ENCODE data around the gene C10orf71.

The C10orf71 gene, protein sequence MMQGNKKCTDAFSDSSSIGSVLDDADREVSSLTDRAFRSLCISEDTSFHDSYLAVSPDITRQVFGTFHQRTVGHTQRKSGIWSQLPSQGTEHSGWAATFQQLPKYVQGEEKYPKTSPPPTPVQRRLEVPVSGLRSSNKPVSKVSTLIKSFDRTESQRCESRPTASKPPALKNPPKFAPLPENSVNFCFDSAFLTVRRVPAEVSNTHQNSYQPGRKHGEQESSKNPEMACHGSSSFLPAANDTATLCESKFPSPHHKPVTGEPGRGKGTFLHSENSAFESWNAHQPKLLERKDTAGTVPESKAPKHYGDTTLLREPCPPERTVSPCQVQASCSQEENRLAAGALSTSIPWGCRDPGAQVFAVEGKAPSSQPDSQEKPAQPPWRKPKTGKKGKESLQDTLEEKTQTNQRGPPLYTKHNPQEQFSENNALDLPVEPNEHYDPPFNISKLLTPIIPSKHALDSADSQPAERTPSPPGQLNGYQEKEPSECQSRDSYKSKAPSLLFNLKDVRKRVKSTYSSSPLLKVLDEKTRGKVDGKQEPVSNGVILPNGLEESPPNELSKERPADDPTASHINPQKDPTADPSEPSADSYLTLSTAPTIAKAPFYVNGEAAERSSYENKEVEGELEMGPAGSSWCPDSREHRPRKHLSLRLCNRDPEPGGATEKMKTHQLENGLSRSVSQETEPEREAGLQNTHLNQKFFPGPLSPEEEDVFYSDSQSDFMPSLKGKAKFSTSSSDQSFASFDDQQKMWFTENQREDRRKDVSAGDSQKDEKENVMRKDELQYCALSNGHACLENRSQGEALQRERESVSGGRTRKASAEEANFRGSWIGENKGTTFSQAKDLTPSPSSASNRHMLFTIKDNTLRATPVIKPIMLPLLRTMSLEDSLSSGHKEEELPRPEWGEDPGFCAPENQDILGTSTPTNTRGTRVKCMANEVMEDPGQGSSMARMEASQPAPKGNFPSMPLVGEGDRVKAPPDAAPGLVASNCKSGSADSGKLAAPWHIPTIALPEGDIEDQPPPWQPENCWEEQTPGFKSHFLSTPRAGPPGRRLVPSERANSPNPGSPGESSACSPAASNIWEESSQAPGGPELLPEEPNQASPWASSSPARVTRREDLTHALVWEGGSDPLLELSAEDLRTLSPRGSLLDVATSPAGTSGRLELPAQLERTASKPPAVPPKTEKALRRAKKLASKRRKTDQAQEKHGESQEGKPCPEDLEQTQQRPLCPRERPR (N-terminal part only)

DNA sequence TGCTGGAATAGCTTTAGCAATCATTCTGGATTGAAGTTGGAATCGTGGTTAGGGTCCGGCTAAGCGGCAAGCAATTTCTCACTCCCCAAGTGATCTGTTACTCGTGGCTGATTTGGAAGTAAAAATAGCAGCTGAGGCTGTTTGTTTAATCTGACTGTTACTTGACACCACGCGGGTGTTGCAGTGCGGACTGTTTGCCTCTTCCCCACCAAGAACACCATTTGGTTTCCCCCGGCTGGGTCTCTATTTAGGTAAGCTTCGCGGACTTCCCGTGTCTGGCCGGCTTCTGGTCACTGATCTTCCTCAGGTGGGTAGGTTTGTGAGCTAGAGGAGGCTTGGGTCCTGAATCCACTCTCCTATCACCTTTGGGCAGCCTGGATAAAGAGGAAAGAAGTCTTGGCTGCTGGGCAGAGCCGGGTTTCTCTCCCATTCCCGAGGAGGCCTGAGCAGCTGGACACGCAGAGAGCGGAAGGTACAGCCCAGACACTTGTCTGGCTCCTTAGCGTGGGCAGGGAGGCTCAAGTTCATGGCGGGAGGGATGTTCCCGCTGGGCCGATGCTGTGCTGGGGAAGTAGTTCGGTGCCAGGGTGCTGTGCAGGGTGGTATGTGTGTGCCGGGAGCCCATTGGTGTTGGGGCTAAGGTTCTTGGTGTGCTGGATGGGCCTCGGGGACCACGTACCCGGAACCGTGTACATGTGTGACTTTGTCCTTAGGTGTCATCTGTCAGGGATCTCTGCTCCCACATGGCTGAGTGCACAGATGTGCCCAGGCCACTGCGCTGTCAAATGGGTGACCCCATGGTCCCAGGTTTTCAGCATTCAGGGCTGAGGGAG, at the start of gene C10orf71:
C10orf71 (plus strand) TSS at position 188 of the 833 bp plus-strand sequence. CDS start 23,376 bp downstream, outside the sequence.
- DNase-seq, result no peak

DNA sequence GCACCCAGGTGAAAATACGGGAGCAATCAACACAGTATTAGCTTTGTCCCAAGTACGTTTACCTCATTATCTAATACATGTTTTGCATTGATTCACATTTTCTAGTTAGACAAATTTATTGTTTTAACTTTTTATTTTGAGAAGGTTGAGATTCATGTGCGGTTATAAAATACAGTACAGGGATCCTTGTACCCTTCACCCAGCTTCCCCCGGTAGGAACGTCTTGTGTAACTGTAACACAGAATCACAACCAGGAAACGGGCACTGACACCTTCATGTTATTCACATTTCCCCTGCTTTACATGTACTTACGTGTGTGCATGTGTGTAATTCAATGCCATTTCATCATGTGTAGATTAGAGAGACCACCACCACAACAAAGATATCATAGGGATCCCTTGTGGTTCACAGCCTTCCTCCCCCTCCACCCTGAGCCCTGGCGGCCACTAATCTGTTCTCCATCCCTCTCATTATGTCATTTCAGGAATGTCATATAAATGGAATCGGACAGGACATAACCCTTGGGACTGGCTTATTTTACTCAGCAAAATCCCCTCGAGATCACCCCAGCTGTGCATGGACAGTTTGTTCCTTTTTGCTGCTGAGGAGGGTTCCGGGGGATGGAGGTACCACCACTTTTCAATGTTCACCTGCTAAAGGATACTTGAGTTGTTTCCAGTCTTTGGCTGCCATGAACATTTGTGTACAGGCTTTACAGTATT, 46.5 kb upstream of the C10orf71 start:
- DNase-seq, result no peak

DNA sequence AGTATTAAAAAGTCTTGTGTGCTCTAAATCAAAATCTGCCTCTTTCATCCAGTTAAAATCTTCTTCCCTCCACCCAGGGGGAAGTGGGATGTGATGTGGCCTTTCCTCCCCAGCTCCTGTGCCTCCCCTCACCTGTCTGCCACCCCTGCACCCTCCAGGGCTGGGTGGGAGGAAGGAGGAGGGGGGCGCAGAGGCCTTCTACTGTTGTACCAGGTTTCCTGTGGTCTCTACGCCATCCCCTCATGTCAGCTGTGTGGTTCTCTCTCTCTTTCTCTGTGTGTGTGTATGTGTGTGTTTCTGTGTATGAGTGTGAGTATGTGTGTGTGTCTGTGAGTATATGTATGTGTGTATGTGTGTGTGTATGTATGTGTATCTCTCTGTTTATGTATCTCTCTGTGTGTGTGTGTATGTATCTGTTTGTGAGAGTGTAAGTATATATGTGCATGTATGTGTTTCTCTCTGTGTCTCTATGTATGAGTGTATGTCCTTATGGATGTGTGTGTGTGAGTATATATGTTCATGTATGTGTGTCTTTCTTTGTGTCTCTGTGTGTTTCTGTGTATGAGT, 45.5 kb upstream of the C10orf71 start:
- DNase-seq, result no peak

DNA sequence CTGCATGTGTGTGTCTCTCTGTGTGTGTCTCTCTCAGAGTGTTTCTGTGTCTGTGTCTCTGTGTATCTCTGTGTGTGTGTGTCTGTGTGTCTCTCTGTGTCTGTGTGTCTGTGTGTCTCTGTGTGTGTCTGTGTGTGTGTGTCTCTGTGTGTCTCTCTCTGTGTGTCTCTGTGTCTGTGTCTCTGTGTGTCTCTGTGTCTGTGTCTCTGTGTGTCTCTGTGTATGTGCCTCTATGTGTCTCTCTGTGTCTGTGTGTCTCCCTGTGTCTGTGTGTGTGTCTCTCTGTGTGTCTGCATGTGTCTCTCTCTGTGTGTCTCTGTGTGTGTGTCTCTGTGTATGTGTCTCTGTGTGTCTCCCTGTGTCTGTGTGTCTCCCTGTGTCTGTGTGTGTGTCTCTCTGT, 44.8 kb upstream of the C10orf71 start:
- no peak for DNase-seq

DNA sequence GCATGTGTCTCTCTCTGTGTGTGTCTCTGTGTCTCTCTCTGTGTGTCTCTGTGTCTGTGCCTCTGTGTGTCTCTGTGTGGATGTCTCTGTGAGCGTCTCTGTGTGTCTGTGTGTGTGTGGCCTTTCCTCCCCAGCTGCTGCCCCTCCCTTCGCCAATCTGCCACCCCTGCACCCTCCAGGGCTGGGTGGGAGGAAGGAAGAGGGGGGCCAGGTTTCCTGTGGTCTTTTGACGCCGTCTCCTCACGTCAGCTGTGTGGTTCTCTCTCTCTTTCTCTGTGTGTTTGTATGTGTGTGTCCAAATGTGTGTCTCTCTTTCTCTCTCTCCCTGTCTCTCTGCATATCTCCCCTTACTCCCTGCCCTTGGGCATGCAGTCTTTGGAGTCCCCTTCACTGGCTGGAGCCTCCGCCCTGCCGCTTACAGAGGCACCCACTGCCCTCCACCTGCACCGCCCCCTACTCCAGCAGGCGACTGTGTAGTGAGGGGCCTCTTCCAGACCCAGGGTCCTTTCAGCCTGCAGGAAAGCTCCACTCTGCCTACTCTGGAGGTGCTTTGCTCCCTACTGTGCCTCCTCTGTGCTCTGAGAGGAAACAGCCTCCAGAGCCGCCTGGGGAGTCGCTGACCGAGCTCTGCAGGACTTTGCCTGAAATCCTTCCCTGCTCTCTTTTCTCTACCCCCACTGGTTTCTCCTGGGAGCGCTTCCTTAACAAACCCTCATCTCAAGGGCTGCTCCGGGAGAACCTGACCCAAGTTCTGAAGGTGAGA, 44.2 kb upstream of the C10orf71 start:
- no peak for DNase-seq

DNA sequence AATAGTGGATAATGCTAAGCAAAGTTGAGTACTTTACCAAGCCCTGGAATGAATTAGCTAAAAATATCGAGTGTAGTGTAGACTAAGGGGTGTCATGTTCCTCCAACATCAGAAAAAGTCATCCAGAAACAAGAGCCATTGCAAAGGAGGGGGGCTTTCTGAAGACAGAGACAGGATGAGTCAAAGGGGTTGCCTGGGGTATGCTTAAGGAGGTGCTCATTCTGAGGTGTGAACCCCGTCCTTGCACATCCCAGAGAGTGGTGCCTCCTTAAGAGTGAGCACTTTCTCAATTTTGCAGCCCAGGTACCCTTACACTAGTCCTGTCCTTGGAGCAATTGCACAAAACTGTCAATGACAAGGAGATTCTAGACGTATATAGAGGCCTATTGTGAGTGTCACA, 43.1 kb upstream of the C10orf71 start:
- no peak for DNase-seq

DNA sequence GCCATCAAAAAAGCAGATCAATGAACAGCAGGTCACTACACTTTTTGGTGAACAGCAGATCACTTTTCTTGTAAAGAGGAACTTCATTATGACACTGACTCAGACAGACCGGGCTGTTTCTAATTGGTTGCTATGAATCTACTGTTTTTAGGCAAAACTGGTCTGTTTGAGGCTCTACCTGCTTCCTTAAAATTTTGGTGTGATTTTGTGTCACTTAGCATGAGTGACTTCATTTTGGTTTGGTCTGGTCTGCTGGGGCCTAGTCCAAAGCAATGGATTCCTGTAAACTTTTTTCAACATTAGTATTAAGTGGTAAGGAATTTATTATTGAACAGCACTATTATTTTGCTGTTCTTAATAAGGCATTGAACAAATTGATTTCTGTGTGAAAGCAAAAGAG, 41.8 kb upstream of the C10orf71 start:
- no peak for DNase-seq

DNA sequence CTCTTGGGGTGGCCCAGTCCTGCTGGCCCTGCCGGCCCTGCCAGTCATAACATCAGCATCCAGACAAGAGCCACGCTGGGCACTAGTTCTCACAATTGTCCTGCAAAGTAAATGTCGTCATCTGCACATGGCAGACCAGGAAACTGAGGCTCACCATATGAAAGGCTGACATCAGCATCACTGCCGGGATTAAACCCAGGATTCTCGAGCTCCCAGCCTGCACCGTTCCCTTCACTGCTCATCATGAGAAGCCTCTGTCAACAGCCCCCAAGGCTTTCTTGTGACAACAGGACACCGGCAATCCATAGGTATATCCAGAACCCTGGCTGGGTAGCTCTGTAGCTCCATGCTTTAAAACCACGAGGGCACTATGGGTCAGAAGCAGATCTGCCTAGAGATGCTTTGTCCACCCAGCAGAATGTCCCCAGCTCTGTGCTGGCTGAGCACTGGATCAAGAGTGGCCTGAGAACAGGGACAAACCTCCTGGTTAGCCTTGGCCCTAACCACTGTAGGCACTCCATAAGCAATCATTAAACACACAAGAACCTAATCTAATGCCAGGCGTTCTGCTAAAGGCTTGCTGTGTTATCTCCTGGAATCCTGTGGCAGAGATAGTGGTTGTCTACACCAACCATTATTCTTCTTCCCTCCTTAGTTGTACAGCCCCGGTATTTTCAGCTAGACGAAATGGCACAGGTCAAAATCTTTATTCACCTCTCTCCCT, 41.2 kb upstream of the C10orf71 start:
- DNase-seq, result no peak

DNA sequence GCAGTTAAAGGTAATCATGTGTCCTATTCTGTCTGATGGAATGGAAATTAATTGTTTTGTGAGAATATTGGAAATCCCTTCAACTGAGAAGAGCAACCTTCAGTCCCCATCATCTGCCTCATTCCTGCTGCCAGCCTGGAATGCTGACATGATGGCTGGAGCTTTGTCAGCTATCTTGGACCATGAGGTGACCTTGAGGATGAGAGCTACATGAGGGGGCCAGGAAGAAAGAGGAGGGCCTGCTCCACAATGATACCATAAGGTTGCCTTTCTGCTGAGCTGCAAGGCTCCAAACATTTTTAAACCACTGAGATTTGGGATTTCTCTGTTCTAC, 40.7 kb upstream of the C10orf71 start:
- DNase-seq, result no peak

DNA sequence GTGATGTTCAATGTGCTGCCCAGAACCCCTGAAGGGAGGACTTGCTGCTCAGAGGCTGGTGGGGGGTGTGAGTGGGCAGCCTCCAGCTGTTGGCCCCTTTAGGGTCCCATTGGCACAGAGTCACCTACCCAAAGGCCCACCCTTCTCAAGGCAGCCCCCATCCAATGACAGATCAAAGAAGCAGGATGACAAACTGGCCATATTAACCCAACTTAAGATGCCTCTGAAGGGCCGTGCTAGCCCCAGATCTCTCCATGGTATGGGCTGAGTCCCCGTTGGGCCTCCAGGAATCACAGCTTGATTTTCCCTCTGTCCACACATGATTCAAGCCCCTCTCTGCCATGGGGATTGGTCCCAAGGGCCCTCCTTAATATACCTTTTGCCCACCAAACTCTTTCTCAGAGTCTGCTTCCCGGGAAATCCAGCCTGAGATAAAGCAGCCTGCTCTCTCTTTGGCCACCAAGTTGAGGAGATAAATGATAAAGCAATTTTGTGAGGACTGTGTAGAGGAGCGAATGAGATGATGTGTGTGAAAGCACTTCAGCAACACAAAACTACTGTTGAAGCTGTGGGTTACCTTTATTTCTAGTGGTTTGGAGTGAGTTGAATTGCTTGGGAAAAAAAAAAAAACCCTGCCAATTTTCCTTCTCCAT, 38.2 kb upstream of the C10orf71 start:
- DNase-seq, result no peak

DNA sequence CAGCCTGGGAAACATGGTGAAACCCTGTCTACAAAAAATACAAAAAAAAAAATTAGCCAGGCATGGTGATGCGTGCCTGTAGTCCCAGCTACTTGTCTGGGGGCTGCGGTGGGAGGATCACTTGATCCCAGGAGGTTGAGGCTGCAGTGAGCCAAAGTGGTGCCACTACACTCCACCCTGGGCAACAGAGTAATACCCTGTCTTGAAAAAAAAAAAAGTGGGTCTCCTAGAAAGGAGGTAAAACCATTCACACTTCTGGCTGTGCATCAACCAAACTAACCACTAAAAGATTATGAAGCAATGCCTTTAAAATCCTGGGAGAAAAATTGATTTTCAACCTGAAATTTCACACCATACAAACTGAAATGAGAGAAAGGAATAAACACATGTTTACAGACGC, 35.4 kb upstream of the C10orf71 start:
- DNase-seq, result no peak

DNA sequence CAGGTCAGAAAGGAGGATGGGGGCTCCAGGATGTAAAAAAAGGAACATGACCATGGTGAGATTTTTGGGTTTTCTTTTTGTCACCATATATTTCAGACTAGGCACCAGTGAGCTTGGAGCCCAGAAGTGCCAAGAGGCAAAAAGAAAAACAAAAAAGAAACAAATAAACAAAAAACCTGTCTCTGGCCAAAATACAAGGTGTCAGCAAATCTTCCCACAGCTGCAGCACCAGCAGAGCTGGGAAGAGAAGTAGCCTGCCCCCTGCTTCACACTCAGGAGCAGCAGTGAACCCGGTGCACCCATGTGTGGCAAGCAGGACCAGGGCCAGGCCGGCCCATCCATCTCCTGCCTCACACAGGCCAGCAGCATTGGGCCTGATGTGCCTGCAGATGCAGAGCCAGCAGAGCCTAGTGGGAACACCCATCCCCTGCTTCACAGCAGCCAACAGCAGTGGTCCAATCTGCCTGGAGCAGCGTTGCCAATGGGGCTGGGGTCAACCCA, 34.7 kb upstream of the C10orf71 start:
- DNase-seq, result no peak

DNA sequence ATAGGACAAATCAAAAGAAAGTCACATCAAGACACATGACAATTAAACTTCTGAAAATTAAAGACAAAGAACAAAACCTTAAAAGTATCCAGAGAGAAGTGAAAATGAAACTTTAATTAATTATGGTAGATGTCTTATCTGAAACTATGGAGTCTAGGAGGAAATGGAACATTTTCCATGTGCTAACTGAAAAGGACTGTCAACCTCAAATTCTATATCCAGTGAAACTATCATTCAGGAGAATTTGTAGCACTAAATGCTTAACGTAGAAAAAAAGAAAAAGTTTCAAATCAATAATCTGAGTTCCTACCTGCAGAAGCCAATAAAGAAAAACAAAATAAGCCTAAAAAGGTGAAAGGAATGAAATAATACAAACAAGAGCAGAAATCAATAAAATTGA, 33.1 kb upstream of the C10orf71 start:
- DNase-seq, result no peak

DNA sequence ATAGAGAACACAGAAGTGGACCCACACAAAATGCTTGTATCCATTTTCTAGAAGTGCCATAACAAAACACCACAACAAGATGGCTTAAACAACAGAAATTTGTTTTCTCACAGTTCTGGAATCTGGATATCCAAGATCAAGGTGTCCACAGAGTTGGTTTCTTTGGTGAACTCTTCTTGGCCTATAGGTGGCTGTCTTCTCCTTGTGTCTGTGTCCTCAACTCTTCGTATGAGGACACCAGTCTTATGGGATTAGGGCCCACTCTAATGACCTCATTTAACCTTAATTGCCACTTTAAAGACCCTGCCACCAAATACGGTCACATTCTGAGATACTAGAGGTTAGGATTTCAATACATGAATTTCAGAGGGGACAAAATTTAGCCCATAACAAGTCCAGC, 30.8 kb upstream of the C10orf71 start:
- DNase-seq, result no peak

DNA sequence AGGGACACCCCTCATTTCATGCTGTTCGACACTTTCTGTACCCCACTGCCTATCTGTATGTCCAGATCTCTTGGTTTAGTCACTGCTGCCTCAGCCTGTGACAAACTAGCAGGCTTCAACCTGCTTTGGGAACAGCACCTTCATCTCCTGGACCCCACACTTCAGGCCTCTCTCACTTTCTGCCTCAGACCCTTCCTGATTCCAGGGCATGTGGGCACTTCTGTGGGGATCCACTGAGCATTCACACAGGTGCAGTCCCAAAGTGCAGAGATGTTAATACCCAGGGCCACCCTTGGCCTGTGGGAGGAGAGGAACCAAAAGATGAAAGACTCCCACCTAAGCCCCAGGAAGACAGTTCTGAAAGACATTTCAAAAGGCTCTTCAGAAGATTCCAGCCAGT, 29.4 kb upstream of the C10orf71 start:
- no peak for DNase-seq

DNA sequence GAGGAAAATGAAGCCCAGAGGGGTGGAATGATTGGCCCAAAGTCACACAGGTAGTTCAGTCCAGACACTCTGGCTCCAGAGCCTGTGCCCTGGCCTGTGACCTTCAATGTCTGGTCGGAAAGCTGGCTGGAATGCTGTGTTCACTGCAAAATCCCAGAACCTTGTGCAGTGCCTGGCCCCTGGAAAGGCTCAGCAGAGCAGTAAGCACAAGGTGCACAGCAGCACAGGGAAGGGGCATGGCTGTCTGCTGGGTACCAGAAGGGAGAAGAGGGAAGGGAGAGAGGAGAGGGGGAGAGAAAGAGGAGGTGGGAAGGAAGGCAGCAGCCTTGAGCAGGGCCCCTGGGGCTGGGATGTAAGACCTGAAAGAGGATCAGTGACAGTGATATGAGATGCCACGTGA, 28.4 kb upstream of the C10orf71 start:
- no peak for DNase-seq

DNA sequence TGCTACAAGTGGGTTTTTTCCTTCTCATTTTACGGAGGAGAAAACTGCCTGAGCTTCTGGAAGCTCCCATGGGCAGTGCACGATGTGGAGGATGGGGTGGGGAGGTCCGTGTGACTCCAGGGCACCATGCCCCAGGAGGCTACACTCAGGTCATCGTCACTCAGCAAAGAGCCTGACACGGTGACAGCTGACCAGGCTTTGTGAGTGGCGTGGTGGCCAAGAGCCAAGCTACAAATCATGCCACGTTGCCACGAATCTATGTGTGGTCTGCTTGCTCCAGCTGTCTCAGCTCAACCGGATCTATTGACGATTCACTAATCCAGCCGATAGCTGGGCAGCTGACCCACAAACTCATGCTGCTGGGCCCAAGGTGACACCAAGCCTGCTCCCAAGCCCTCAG, 27.6 kb upstream of the C10orf71 start:
- no peak for DNase-seq

DNA sequence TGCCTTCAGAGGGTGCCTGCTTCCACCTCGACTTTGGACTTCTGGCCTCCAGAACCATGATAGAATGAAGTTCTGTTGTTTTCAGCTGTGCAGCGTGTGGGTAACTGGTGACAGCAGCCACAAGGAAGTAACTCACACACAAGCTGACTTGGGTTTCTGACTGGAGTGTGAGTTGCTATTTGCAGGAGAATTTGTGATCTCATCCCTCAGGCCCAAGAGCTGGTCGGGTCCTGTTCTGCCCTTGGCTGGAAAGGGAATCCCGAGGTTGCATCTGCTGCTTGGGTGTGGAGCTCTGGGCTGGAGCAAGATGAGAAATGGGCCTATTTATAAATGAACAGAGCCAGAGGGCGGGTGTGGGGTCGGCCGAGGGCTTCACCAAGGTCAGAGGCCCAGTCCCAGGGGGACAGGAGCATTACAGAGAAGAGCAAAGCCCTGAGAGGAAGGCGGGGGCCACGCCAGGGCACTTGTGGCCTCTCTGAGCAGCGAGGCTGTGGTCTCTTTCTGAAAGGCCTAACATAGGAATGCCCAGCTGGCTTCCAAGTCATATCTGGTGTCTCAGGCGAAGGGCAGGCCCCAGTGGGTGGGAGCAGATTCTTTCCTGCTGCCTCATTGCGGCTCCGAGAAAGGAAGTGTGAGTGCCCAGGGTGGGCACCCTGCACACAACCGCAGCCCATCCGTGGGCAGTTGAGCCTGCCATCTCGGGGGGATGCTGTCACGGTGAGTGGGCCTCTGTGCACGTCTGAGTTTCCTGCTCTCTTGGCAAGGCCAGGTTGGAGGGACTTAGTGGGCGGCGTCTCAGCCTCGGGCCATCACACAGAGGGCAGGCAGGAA, 26.5 kb upstream of the C10orf71 start:
- DNase-seq, result no peak
